PC-9 (cell line): ENCODE measurements around the gene MACROH2A1.

ENCODE experiments used
- EZH2 ChIP-seq: fragments of 200-600 bp; sonication (generic); IDR thresholded peaks from 2 replicates; pipeline ENCODE4 v1.8.0; 2017; ENCODE audit warnings: antibody characterized with exemption, low read depth
- TF ChIP-seq, protein P1 (sequence below): fragments of 200-600 bp; sonication (generic); conservative IDR thresholded peaks from 2 replicates; pipeline ENCODE4 v1.6.1; 2017; ENCODE audit warnings: mixed run types, antibody characterized with exemption, mild to moderate bottlenecking, moderate library complexity

DNA sequence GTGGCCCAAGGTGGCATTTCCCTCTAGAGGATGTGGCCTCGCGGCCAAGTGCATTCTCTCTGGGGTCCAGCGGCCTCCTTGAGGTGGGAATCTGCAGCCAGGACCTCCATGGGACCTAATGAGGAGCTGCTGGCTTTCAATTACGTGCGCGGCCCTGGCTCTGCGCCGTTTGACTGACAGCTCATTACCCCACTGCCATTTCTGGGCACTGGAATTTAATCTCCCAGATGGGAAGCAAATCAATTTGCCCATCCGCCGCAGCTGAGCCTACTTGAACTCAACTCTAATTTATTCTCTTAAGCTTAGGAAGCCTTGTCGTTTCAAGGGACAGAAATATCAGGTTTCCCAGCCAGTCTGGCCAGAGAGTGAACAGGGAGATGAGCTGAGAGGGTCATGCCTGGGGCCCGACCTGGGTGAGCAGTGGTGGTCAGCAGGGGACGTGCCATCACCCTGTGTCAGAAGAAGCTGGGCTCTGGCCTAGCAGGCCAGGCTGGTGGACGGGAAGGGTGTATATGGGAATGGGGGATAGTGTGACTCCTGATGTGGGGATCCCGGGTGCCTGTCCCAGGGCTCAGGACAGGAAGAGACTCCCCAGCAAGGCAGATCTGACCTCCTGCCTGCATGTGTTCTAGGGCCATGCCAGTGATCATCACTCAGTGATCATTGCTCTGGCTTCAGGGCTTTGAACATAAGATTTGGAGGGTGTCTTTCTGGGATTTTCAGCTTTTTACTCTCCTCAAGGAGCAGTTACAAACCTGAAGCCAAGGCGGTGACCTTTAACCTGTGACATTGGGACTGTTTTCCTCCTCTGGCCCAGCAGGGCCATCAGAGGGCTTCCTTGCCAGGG lies 69.7 kb downstream of the MACROH2A1 start:
- TF ChIP-seq, protein P1, sequence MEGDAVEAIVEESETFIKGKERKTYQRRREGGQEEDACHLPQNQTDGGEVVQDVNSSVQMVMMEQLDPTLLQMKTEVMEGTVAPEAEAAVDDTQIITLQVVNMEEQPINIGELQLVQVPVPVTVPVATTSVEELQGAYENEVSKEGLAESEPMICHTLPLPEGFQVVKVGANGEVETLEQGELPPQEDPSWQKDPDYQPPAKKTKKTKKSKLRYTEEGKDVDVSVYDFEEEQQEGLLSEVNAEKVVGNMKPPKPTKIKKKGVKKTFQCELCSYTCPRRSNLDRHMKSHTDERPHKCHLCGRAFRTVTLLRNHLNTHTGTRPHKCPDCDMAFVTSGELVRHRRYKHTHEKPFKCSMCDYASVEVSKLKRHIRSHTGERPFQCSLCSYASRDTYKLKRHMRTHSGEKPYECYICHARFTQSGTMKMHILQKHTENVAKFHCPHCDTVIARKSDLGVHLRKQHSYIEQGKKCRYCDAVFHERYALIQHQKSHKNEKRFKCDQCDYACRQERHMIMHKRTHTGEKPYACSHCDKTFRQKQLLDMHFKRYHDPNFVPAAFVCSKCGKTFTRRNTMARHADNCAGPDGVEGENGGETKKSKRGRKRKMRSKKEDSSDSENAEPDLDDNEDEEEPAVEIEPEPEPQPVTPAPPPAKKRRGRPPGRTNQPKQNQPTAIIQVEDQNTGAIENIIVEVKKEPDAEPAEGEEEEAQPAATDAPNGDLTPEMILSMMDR: no peak
- no peak for TF ChIP-seq EZH2
